HL-60/S4 treated with phorbol 12-myristate 13-acetate at 8.2 ng/mL for 4 days and 3 days (cell line): ENCODE measurements around the gene RNF150.

Experiments used
- in situ Hi-C: fragments of 300-500 bp; cut with MboI; formaldehyde crosslinking; loops from 2 replicates; pipeline ENCODE4 v1.15.0; 2022; ENCODE audit warnings: low sequenced_read_pairs

RNF150 gene

GRCh38 chr4:141028024-141028529 lies 105.2 kb downstream of the RNF150 start:
- in situ Hi-C loops: no loop called here

GRCh38 chr4:141027421-141027820 lies 105.8 kb downstream of the RNF150 start:
- in situ Hi-C loops: no loop called here

GRCh38 chr4:141026900-141027299 lies 106.4 kb downstream of the RNF150 start:
- in situ Hi-C loops: no loop called here

- in situ Hi-C loops: no loop called here
Measured at GRCh38 chr4:141023051-141023450, 110.2 kb downstream of the RNF150 start.

GRCh38 chr4:141022111-141022695 lies 111.1 kb downstream of the RNF150 start:
- in situ Hi-C loops: no loop called here

GRCh38 chr4:141021397-141022110 lies 111.7 kb downstream of the RNF150 start:
- in situ Hi-C loops: no loop called here

GRCh38 chr4:141020801-141021261 lies 112.4 kb downstream of the RNF150 start:
- in situ Hi-C loops: no loop called here

- in situ Hi-C loops: no loop called here
Measured at GRCh38 chr4:141019768-141020167, 113.5 kb downstream of the RNF150 start.

GRCh38 chr4:141016117-141016798 lies 117.0 kb downstream of the RNF150 start:
- in situ Hi-C loops: no loop called here

- in situ Hi-C loops: no loop called here
Measured at GRCh38 chr4:141013899-141014298, 119.4 kb downstream of the RNF150 start.

GRCh38 chr4:141011901-141012315 lies 121.4 kb downstream of the RNF150 start:
- in situ Hi-C loops: no loop called here

GRCh38 chr4:141009931-141010330 lies 123.3 kb downstream of the RNF150 start:
- in situ Hi-C loops: no loop called here

GRCh38 chr4:141009129-141009528 lies 124.1 kb downstream of the RNF150 start:
- in situ Hi-C loops: no loop called here

GRCh38 chr4:141006242-141006802 lies 126.9 kb downstream of the RNF150 start:
- in situ Hi-C loops: no loop called here

GRCh38 chr4:141004823-141005222 lies 128.4 kb downstream of the RNF150 start:
- in situ Hi-C loops: no loop called here

GRCh38 chr4:141003193-141003592 lies 130.1 kb downstream of the RNF150 start:
- in situ Hi-C loops: no loop called here

GRCh38 chr4:141002323-141002805 lies 130.9 kb downstream of the RNF150 start:
- in situ Hi-C loops: no loop called here

- in situ Hi-C loops: no loop called here
Measured at GRCh38 chr4:140996766-140997165, 136.5 kb downstream of the RNF150 start.

- in situ Hi-C loops: no loop called here
Measured at GRCh38 chr4:140995058-140995457, 138.2 kb downstream of the RNF150 start.

- in situ Hi-C loops: no loop called here
Measured at GRCh38 chr4:140994015-140994414, 139.3 kb downstream of the RNF150 start.

GRCh38 chr4:140993370-140993769 lies 139.9 kb downstream of the RNF150 start:
- in situ Hi-C loops: no loop called here
